HEK293 (cell line): Measurements from ENCODE around the gene INPP5F.

ENCODE experiments used
- CTCF ChIA-PET: fragments of 350-600 bp; formaldehyde crosslinking; extraction: SDS; loops from one replicate; lab custom pipeline; 2021; ENCODE audit warnings: antibody characterized with exemption; lab: Yijun Ruan, JAX
- POLR2A ChIA-PET: fragments of 300-600 bp; formaldehyde crosslinking; extraction: SDS; loops from one replicate; lab custom pipeline; 2020; ENCODE audit warnings: antibody characterized with exemption, inconsistent platforms; lab: Yijun Ruan, JAX
- H3K27ac ChIP-seq: fragments of 200-500 bp; sonication (Bioruptor generic); 2 replicates; pipeline ENCODE4 v1.5.1; 2014; ENCODE audit warnings: low read depth, low read length, control low read depth, inconsistent platforms; ENCODE audit errors: extremely low read depth
- H3K36me3 ChIP-seq, 2 experiments: fragments of 200-500 bp in 1 of 2; sonication (Bioruptor generic) in 1 of 2; 1 replicate in 1 of 2; 2 replicates in 1 of 2; pipeline ENCODE4 v1.5.1; 2014 to 2017; ENCODE audit warnings: inconsistent platforms in 2 of 2, low read length in 2 of 2; ENCODE audit not compliant: control insufficient read depth in 2 of 2, insufficient read depth in 1 of 2
- H3K4me1 ChIP-seq: fragments of 200-500 bp; sonication (Bioruptor generic); 2 replicates; pipeline ENCODE4 v1.5.1; 2014; ENCODE audit warnings: mild to moderate bottlenecking, low read length, inconsistent platforms; ENCODE audit not compliant: control insufficient read depth, insufficient read depth
- H3K4me3 ChIP-seq: 2 replicates; pipeline ENCODE4 v1.5.1; 2011; ENCODE audit warnings: low read depth, mild to moderate bottlenecking, control low read depth, low read length, moderate library complexity
- H3K9me3 ChIP-seq: fragments of 200-500 bp; sonication (Bioruptor generic); 2 replicates; pipeline ENCODE4 v1.5.1; 2014; ENCODE audit warnings: low read depth, low read length, inconsistent platforms; ENCODE audit not compliant: control insufficient read depth, insufficient read depth
- HOXA7 ChIP-seq: sonication (generic); formaldehyde crosslinking; IDR thresholded peaks from 2 replicates; pipeline ENCODE4 v1.8.1; 2022; ENCODE audit warnings: missing genetic modification reagents, borderline replicate concordance
- HOXD13 ChIP-seq: sonication (generic); formaldehyde crosslinking; IDR thresholded peaks from 2 replicates; pipeline ENCODE4 v1.8.0; 2022; ENCODE audit warnings: missing genetic modification reagents, borderline replicate concordance
- REPIN1 ChIP-seq: fragments of 450-650 bp; formaldehyde crosslinking; IDR thresholded peaks from 2 replicates; pipeline ENCODE4 v1.5.1; 2017; ENCODE audit warnings: missing biosample characterization, missing genetic modification characterization, low read depth
- SP3 ChIP-seq: fragments of 450-650 bp; formaldehyde crosslinking; IDR thresholded peaks from 2 replicates; pipeline ENCODE4 v1.5.1; 2016; ENCODE audit warnings: missing biosample characterization, missing genetic modification characterization
- WT1 ChIP-seq: fragments of 450-650 bp; formaldehyde crosslinking; IDR thresholded peaks from 2 replicates; pipeline ENCODE4 v1.5.1; 2016; ENCODE audit warnings: missing biosample characterization, missing genetic modification characterization
- YY1 ChIP-seq: fragments of 450-650 bp; formaldehyde crosslinking; IDR thresholded peaks from 2 replicates; pipeline ENCODE4 v1.5.1; 2018; ENCODE audit warnings: missing biosample characterization, missing genetic modification characterization
- ZBTB21 ChIP-seq: fragments of 450-650 bp; formaldehyde crosslinking; IDR thresholded peaks from 2 replicates; pipeline ENCODE4 v1.5.1; 2017; ENCODE audit warnings: missing biosample characterization, missing genetic modification characterization
- ZBTB7A ChIP-seq: fragments of 450-650 bp; formaldehyde crosslinking; IDR thresholded peaks from 2 replicates; pipeline ENCODE4 v1.5.1; 2016; ENCODE audit warnings: low read depth, missing biosample characterization, missing genetic modification characterization
- ZFP3 ChIP-seq: fragments of 450-650 bp; formaldehyde crosslinking; IDR thresholded peaks from 2 replicates; pipeline ENCODE4 v1.5.1; 2016; ENCODE audit warnings: low read depth, missing biosample characterization, missing genetic modification characterization
- ZIC2 ChIP-seq: fragments of 450-650 bp; formaldehyde crosslinking; IDR thresholded peaks from 2 replicates; pipeline ENCODE4 v1.5.1; 2016; ENCODE audit warnings: missing biosample characterization, missing genetic modification characterization
- ZNF16 ChIP-seq: fragments of 450-650 bp; formaldehyde crosslinking; IDR thresholded peaks from 2 replicates; pipeline ENCODE4 v1.5.1; 2016; ENCODE audit warnings: low read depth, missing biosample characterization, missing genetic modification characterization
- ZNF202 ChIP-seq: fragments of 450-650 bp; formaldehyde crosslinking; IDR thresholded peaks from 2 replicates; pipeline ENCODE4 v1.5.1; 2016; ENCODE audit warnings: missing biosample characterization, missing genetic modification characterization, borderline replicate concordance
- ZNF23 ChIP-seq: fragments of 450-650 bp; formaldehyde crosslinking; IDR thresholded peaks from 2 replicates; pipeline ENCODE4 v1.5.1; 2016; ENCODE audit warnings: missing biosample characterization, missing genetic modification characterization, borderline replicate concordance
- ZNF24 ChIP-seq: fragments of 450-650 bp; formaldehyde crosslinking; IDR thresholded peaks from 2 replicates; pipeline ENCODE4 v1.5.1; 2016; ENCODE audit warnings: missing biosample characterization, missing genetic modification characterization
- ZNF311 ChIP-seq: fragments of 450-650 bp; formaldehyde crosslinking; IDR thresholded peaks from 2 replicates; pipeline ENCODE4 v1.5.1; 2017; ENCODE audit warnings: missing biosample characterization, missing genetic modification characterization, borderline replicate concordance
- ZNF354C ChIP-seq: fragments of 450-650 bp; formaldehyde crosslinking; IDR thresholded peaks from 2 replicates; pipeline ENCODE4 v1.5.1; 2016; ENCODE audit warnings: missing biosample characterization, missing genetic modification characterization, low read depth, borderline replicate concordance
- ZNF366 ChIP-seq: fragments of 450-650 bp; formaldehyde crosslinking; conservative IDR thresholded peaks from 2 replicates; pipeline ENCODE4 v1.5.1; 2016; ENCODE audit warnings: missing biosample characterization, missing genetic modification characterization
- ZNF391 ChIP-seq: fragments of 450-650 bp; formaldehyde crosslinking; IDR thresholded peaks from 2 replicates; pipeline ENCODE4 v1.5.1; 2016; ENCODE audit warnings: low read depth, missing biosample characterization, missing genetic modification characterization, borderline replicate concordance
- ZNF585B ChIP-seq: fragments of 450-650 bp; formaldehyde crosslinking; IDR thresholded peaks from 2 replicates; pipeline ENCODE4 v1.5.1; 2016; ENCODE audit warnings: missing biosample characterization, missing genetic modification characterization
- ZNF677 ChIP-seq: fragments of 450-650 bp; IDR thresholded peaks from 2 replicates; pipeline ENCODE4 v1.5.0; 2018; ENCODE audit warnings: missing biosample characterization, mild to moderate bottlenecking, missing genetic modification characterization, moderate library complexity
- ZNF701 ChIP-seq: fragments of 450-650 bp; formaldehyde crosslinking; IDR thresholded peaks from 2 replicates; pipeline ENCODE4 v1.5.1; 2016; ENCODE audit warnings: missing biosample characterization, missing genetic modification characterization
- ZNF777 ChIP-seq: fragments of 450-650 bp; formaldehyde crosslinking; IDR thresholded peaks from 2 replicates; pipeline ENCODE4 v1.5.1; 2017; ENCODE audit warnings: missing biosample characterization, missing genetic modification characterization, borderline replicate concordance
- ZSCAN16 ChIP-seq: fragments of 450-650 bp; formaldehyde crosslinking; IDR thresholded peaks from 2 replicates; pipeline ENCODE4 v1.5.1; 2016; ENCODE audit warnings: missing biosample characterization, missing genetic modification characterization
- TF ChIP-seq, protein P1 (sequence below): fragments of 450-650 bp; formaldehyde crosslinking; IDR thresholded peaks from 2 replicates; pipeline ENCODE4 v1.5.1; 2016; ENCODE audit warnings: missing biosample characterization, missing genetic modification characterization, low read depth
- TF ChIP-seq, protein P2 (sequence below): IDR thresholded peaks from 2 replicates; pipeline ENCODE4 v1.6.1; 2011; ENCODE audit warnings: mild to moderate bottlenecking, low read depth, low read length, borderline replicate concordance
- TF ChIP-seq, protein P3 (sequence below): fragments of 450-650 bp; formaldehyde crosslinking; IDR thresholded peaks from 2 replicates; pipeline ENCODE4 v1.5.1; 2016; ENCODE audit warnings: missing biosample characterization, missing genetic modification characterization
- TF ChIP-seq, protein P4 (sequence below): fragments of 450-650 bp; formaldehyde crosslinking; IDR thresholded peaks from 2 replicates; pipeline ENCODE4 v1.5.1; 2016; ENCODE audit warnings: missing biosample characterization, missing genetic modification characterization

Gene INPP5F

DNA sequence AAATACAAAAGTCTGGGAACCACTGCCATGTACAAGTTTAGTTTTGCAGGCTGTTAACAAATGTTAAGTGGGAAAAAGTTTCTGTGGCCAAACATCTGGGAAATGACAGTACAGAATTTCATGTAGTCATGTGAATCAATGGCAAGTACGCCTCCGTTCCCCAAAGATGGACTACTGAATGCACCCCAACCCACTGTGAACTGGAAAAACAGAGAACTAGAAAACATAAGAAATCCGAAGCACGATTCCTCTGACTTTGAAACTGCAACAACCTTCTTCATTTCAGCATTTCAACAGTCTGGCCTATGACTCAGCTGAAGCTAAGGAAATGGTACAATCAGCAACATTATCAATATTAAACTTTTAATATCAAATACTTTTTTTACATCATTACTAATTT is 105.0 kb downstream of the INPP5F start:
- peaks cover 59 to 93% of the 10 kb centered on the region in 2 experiments for H3K36me3 ChIP-seq
- no peak overlapping the region for H3K27ac ChIP-seq
- POLR2A ChIA-PET = no interaction called here
- H3K9me3 ChIP-seq = no peaks in the 10 kb centered on the region
- H3K4me3 ChIP-seq = no peak overlapping the region
- CTCF ChIA-PET = interaction anchor here (0.9 to 2.1 kb wide), 2 partner anchors 29 to 61 kb away, joined by 3 to 7 read pairs; no protein-coding TSS in a partner anchor
- no peaks in the 10 kb centered on the region for H3K4me1 ChIP-seq
- TF ChIP-seq ZNF677 (tag by site-specific recombination) (no peak), YY1 (tag by site-specific recombination) (no peak), ZNF24 (tag by site-specific recombination) (no peak)

DNA sequence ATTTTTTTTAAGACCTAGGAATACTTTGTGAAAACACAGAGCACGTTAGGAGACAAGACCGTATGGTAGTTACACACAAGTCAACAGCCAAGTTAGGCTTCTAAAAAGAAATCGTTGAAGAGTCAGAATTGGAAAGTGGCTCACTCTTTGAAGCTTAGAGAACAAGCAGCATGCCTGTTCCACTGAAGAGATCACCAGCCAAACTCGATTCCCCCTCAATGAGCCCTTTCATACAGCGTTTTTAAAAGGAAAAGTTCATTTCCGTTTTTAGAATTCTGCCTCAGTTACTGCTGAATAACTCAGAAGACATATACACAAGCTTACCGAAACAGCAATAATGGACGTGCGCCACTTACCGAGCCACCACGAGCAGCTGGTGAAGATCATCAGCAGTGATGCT is 105.8 kb downstream of the INPP5F start:
- H3K9me3 ChIP-seq = no peaks in the 10 kb centered on the region
- H3K4me3 ChIP-seq = no peak overlapping the region
- no peak for TF ChIP-seq ZNF311 (tag by site-specific recombination)
- TF ChIP-seq ZFP3 = no peak
- no peak for TF ChIP-seq ZIC2 (tag by site-specific recombination)
- no peak for TF ChIP-seq ZNF391 (tag by site-specific recombination)
- no peak for TF ChIP-seq ZNF366 (tag by site-specific recombination)
- no peak for TF ChIP-seq ZBTB7A (tag by site-specific recombination)
- TF ChIP-seq, protein P1, sequence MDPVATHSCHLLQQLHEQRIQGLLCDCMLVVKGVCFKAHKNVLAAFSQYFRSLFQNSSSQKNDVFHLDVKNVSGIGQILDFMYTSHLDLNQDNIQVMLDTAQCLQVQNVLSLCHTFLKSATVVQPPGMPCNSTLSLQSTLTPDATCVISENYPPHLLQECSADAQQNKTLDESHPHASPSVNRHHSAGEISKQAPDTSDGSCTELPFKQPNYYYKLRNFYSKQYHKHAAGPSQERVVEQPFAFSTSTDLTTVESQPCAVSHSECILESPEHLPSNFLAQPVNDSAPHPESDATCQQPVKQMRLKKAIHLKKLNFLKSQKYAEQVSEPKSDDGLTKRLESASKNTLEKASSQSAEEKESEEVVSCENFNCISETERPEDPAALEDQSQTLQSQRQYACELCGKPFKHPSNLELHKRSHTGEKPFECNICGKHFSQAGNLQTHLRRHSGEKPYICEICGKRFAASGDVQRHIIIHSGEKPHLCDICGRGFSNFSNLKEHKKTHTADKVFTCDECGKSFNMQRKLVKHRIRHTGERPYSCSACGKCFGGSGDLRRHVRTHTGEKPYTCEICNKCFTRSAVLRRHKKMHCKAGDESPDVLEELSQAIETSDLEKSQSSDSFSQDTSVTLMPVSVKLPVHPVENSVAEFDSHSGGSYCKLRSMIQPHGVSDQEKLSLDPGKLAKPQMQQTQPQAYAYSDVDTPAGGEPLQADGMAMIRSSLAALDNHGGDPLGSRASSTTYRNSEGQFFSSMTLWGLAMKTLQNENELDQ = no peak
- TF ChIP-seq ZNF23 (tag by site-specific recombination) = no peak
- TF ChIP-seq ZNF202 (tag by site-specific recombination) = no peak
- no peak for TF ChIP-seq WT1
- no peak for TF ChIP-seq ZSCAN16 (tag by site-specific recombination)
- no peak for TF ChIP-seq ZNF701
- no peak for TF ChIP-seq ZNF354C
- TF ChIP-seq, protein P2, sequence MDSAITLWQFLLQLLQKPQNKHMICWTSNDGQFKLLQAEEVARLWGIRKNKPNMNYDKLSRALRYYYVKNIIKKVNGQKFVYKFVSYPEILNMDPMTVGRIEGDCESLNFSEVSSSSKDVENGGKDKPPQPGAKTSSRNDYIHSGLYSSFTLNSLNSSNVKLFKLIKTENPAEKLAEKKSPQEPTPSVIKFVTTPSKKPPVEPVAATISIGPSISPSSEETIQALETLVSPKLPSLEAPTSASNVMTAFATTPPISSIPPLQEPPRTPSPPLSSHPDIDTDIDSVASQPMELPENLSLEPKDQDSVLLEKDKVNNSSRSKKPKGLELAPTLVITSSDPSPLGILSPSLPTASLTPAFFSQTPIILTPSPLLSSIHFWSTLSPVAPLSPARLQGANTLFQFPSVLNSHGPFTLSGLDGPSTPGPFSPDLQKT = no peak
- no peak for TF ChIP-seq ZNF585B (tag by site-specific recombination)
- TF ChIP-seq ZNF16 (tag by site-specific recombination) = no peak
- no peak for TF ChIP-seq ZNF777 (tag by site-specific recombination)
- no peak for TF ChIP-seq SP3 (tag by site-specific recombination)
- ChIA-PET POLR2A (no interaction called here), CTCF (interaction anchor here (0.9 to 2.1 kb wide), 3 partner anchors 13 to 62 kb away, joined by 3 to 7 read pairs (median 3); no protein-coding TSS in a partner anchor)
- H3K4me1 ChIP-seq = no peaks in the 10 kb centered on the region
- peaks cover 66 to 98% of the 10 kb centered on the region in 2 experiments for H3K36me3 ChIP-seq
- H3K27ac ChIP-seq = no peak overlapping the region

DNA sequence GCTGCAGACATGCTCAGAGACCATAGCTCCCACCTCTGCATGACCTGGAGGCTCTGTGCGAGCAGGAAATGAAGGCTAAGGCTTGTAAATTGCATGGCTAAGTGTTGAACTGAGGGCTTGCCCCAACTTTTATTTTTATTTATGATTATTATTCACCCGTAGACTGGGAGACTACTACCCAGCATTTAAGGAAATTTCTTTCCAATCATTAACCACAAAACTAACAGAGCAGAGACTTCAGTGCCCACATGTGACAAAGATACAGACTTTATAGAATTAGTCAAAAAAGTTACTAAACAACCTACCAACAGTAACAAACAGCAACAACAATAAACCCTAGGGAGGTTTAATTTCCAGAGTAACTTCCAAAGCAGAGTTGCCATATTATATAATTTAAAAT is 107.1 kb downstream of the INPP5F start:
- POLR2A ChIA-PET = no interaction called here
- H3K27ac ChIP-seq = no peak overlapping the region
- TF ChIP-seq ZBTB21 (tag by site-specific recombination) (no peak), REPIN1 (no peak), HOXD13 (no peak), HOXA7 (CRISPR knock-in tag) (no peak), ZNF777 (tag by site-specific recombination) (no peak)
- TF ChIP-seq, protein P3, sequence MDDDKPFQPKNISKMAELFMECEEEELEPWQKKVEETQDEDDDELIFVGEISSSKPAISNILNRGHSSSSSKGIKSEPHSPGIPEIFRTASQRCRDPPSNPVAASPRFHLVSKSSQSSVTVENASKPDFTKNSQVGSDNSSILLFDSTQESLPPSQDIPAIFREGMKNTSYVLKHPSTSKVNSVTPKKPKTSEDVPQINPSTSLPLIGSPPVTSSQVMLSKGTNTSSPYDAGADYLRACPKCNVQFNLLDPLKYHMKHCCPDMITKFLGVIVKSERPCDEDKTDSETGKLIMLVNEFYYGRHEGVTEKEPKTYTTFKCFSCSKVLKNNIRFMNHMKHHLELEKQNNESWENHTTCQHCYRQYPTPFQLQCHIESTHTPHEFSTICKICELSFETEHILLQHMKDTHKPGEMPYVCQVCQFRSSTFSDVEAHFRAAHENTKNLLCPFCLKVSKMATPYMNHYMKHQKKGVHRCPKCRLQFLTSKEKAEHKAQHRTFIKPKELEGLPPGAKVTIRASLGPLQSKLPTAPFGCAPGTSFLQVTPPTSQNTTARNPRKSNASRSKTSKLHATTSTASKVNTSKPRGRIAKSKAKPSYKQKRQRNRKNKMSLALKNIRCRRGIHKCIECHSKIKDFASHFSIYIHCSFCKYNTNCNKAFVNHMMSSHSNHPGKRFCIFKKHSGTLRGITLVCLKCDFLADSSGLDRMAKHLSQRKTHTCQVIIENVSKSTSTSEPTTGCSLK (tag by site-specific recombination) = no peak
- TF ChIP-seq, protein P4, sequence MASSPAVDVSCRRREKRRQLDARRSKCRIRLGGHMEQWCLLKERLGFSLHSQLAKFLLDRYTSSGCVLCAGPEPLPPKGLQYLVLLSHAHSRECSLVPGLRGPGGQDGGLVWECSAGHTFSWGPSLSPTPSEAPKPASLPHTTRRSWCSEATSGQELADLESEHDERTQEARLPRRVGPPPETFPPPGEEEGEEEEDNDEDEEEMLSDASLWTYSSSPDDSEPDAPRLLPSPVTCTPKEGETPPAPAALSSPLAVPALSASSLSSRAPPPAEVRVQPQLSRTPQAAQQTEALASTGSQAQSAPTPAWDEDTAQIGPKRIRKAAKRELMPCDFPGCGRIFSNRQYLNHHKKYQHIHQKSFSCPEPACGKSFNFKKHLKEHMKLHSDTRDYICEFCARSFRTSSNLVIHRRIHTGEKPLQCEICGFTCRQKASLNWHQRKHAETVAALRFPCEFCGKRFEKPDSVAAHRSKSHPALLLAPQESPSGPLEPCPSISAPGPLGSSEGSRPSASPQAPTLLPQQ (tag by site-specific recombination) = no peak

More for the DNA sequence above, 107.1 kb downstream of the INPP5F start:
- no peaks in the 10 kb centered on the region for H3K4me1 ChIP-seq
- H3K36me3 ChIP-seq = peaks cover 74 to 98% of the 10 kb centered on the region in 2 experiments
- CTCF ChIA-PET = interaction anchor here (1.2 to 2.1 kb wide), 3 partner anchors 11 to 81 kb away, joined by 4 to 7 read pairs (median 5); no protein-coding TSS in a partner anchor
- H3K4me3 ChIP-seq = no peak overlapping the region
- no peaks in the 10 kb centered on the region for H3K9me3 ChIP-seq
